Spleen (tissue), 7 donors: ENCODE data around the gene FGD6.

Experiments
- POLR2A ChIP-seq, 3 donors: fragments of 450-650 bp; IDR thresholded peaks; one replicate each; pipeline ENCODE4 v1.5.1; 2017; ENCODE audit warnings: antibody characterized with exemption in 3 of 3, mild to moderate bottlenecking in 1 of 3
- TF ChIP-seq, protein P1 (sequence below), 11 experiments: fragments of 200-600 bp in 7 of 11; fragments of 450-650 bp in 4 of 11; sonication (generic) in 4 of 11; IDR thresholded peaks in 8 of 11; conservative IDR thresholded peaks in 3 of 11; 1 replicate in 7 of 11; 2 replicates in 4 of 11; pipeline versions ENCODE4 v1.4.0 to v1.8.0; 2016 to 2021; ENCODE audit warnings: antibody characterized with exemption in 11 of 11, inconsistent platforms in 4 of 11, mild to moderate bottlenecking in 1 of 11
- donor health status: DM: no; HTN: no; CAD: no; lungs with moderate emphysema.
- donor health status: DM: no; HTN: no; CAD: no.
- donor health status: DM: no; HTN: no; CAD: no.

DNA sequence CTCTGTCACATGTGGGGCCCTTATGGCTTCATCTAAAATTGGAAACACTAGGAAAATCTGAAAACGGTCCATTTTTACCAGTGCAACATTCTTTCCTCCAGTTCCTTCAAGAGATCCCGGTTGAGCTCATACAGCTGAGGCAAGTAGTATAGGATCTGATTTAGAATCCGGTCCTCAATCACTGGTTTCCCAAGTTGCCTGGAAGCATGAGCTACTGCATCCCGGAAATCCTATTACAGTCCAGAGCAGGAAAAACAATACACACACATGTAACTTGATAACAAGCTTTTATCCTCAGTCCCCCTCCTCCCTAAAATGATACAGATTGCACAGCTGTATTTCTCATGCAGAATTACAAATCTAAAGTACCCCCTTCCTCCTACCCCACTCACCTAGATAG, 76.0 kb downstream of the FGD6 start:
- no peak for TF ChIP-seq POLR2A (IDR thresholded peaks at IDR 0.05)
- TF ChIP-seq, protein P1, sequence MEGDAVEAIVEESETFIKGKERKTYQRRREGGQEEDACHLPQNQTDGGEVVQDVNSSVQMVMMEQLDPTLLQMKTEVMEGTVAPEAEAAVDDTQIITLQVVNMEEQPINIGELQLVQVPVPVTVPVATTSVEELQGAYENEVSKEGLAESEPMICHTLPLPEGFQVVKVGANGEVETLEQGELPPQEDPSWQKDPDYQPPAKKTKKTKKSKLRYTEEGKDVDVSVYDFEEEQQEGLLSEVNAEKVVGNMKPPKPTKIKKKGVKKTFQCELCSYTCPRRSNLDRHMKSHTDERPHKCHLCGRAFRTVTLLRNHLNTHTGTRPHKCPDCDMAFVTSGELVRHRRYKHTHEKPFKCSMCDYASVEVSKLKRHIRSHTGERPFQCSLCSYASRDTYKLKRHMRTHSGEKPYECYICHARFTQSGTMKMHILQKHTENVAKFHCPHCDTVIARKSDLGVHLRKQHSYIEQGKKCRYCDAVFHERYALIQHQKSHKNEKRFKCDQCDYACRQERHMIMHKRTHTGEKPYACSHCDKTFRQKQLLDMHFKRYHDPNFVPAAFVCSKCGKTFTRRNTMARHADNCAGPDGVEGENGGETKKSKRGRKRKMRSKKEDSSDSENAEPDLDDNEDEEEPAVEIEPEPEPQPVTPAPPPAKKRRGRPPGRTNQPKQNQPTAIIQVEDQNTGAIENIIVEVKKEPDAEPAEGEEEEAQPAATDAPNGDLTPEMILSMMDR (IDR thresholded peaks at IDR 0.05 in 8 of 11, conservative IDR thresholded peaks at IDR 0.05 in 3 of 11), result no peak
